Measurements from ENCODE around the gene SMC1B. TPM values are rescaled to one million over a fixed set of nuclear protein-coding genes. Genes with fewer than 3 reads are reported as not detected.
A peak's percentile ranks its signal among the peaks of the same experiment; 100 is the strongest.

Gene SMC1B
- total RNA-seq, 3 donors from 2014 or later (not counting 1 experiment from before 2014, with no cell fraction given), result 0.07 to 0.09 TPM; not detected in 1

DNA sequence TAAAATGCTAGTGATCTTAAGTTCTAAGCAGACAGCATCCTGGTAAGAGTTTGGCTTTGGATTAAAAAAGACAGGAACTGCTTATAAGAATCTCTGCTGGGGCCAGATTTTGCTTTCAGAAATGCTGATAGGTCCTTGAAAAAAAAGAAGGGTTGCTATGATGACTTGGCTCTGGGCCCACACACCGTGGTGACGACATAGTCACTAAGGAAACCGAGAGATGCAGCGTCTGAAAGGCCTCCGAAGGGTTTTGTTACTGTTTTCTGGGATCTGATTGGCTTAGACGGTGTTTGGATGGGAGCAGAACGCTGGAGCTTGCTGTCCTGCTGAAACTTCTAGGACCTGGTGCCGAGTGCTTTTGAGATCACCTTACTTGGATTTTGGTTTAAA lies 95.2 kb downstream of the SMC1B start:
- Histone ChIP-seq H3K27ac (ENCODE audit: low read length) (peak overlapping the region; percentile 99), H3K4me3 (ENCODE audit: low read length) (peak overlapping the region; percentile 24), H3K4me1 (ENCODE audit: control insufficient read depth, insufficient read depth, low read length) (peaks cover 31% of the 10 kb centered on the region), H3K9me3 (ENCODE audit: control insufficient read depth, insufficient read depth, low read length) (no peaks in the 10 kb centered on the region), H3K36me3 (ENCODE audit: control insufficient read depth, insufficient read depth, low read length) (peaks cover 6% of the 10 kb centered on the region), H3K27me3 (ENCODE audit: control insufficient read depth, insufficient read depth, low read length) (no peaks in the 10 kb centered on the region)
- no peaks in the 10 kb centered on the region for H3K9me3 Mint-ChIP-seq
- no peaks in the 10 kb centered on the region for H3K27me3 Mint-ChIP-seq (ENCODE audit: low read depth in 2 of 2)
- peak overlapping the region; percentile 98 to 100 for H3K27ac Mint-ChIP-seq
- peaks cover 24 to 28% of the 10 kb centered on the region in 2 donors for H3K4me1 Mint-ChIP-seq
- 12% methylated on average over 8 of the region's 8 CpGs for WGBS (ENCODE audit: insufficient coverage)
- peak overlapping the region; percentile 87 for H3K4me3 Mint-ChIP-seq
- DNase-seq (peak; percentile 79 to 97), ATAC-seq (peak; percentile 68 to 80 (median 73))
- intact Hi-C loops (cut with micrococcal nuclease), result loop anchor here (1.0 to 10.0 kb wide), 2 partner anchors 9 to 967 kb away; partner anchors contain the start of gene FAM118A
- no peaks in the 10 kb centered on the region for H3K36me3 Mint-ChIP-seq
- TF ChIP-seq, protein P1, sequence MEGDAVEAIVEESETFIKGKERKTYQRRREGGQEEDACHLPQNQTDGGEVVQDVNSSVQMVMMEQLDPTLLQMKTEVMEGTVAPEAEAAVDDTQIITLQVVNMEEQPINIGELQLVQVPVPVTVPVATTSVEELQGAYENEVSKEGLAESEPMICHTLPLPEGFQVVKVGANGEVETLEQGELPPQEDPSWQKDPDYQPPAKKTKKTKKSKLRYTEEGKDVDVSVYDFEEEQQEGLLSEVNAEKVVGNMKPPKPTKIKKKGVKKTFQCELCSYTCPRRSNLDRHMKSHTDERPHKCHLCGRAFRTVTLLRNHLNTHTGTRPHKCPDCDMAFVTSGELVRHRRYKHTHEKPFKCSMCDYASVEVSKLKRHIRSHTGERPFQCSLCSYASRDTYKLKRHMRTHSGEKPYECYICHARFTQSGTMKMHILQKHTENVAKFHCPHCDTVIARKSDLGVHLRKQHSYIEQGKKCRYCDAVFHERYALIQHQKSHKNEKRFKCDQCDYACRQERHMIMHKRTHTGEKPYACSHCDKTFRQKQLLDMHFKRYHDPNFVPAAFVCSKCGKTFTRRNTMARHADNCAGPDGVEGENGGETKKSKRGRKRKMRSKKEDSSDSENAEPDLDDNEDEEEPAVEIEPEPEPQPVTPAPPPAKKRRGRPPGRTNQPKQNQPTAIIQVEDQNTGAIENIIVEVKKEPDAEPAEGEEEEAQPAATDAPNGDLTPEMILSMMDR (IDR thresholded peaks at IDR 0.05), result no peak

DNA sequence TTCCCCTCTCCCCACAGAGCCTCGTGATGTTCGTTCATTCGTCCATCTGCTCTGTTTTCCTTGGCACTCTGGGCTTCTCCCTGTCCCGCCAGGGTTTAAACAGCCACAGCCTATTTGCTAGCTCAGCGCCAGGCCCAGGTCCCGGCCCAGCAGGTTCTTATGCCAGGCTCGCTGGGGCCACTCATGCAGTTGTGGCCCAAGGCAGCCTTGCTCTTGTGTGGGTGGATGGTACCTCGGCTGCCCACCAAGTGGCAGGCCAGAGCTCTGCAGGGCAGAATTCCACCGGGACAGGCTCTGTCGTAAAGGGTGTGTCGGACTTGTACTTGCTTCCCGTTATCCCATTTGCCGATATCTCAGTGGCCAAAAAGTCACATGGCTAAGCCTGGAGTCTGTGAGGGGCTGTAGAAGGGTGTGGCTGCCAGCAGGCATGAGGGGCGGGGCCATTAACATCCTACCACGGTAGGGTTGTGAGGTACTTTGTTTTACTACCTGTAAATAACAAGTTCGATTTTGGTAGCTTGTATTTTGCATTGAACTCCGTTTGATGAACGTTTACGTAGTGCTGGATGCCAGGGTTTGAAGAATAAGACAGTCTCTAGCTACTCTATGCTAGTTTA lies 95.7 kb downstream of the SMC1B start:
- H3K4me1 Mint-ChIP-seq, result peaks cover 24 to 28% of the 10 kb centered on the region in 2 donors
- H3K9me3 Mint-ChIP-seq, result no peaks in the 10 kb centered on the region
- H3K4me3 ChIP-seq (ENCODE audit: low read length), result no peak overlapping the region

DNA sequence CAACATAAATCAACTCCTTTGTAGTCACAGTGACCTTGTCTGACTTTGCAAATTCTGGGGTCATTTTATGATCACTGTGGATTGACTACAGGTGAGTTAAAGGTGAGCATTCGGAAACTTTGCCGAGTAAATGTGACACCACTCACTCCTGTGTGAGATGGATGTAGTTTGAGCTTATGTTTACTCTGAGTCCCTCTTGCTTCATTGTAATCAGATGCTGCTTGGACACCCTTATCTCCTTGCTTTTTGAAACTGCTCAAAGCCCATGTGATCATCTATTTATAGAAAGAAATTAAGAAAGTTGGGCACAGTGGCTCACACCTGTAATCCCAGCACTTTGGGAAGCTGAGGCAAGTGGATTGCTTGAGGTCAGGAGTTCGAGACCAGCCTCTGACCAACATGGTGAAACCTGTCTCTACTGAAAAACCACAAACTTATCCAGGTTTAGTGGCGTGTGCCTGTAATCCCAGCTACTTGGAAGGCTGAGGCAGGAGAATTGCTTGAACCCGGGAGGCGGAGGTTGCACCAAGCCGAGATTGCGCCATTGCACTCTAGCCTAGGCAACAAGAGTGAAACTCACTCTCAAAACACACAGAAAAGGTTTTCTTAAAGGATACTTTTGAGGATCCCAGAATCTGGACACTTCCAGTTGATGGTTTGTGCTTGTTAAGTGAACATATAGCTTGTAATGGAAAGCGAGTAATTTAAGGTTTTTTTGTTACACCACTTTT lies 96.4 kb downstream of the SMC1B start:
- peak overlapping the region; percentile 99 for H3K27ac ChIP-seq (ENCODE audit: low read length)
- Mint-ChIP-seq H3K4me1 (peaks cover 24 to 28% of the 10 kb centered on the region in 2 donors), H3K9me3 (no peaks in the 10 kb centered on the region), H3K27me3 (ENCODE audit: low read depth in 2 of 2) (no peaks in the 10 kb centered on the region), H3K4me3 (no peak overlapping the region), H3K36me3 (no peaks in the 10 kb centered on the region), H3K27ac (peak overlapping the region; percentile 98 to 100)
- H3K36me3 ChIP-seq (ENCODE audit: control insufficient read depth, insufficient read depth, low read length), result no peaks in the 10 kb centered on the region
- DNase-seq (no peak), ATAC-seq (no peak)
- no peaks in the 10 kb centered on the region for H3K27me3 ChIP-seq (ENCODE audit: control insufficient read depth, insufficient read depth, low read length)
- no peak overlapping the region for H3K4me3 ChIP-seq (ENCODE audit: low read length)
- WGBS (ENCODE audit: insufficient coverage), result 97% methylated on average over 7 of the region's 9 CpGs
- TF ChIP-seq, protein P1 (IDR thresholded peaks at IDR 0.05), result no peak
- peaks cover 31% of the 10 kb centered on the region for H3K4me1 ChIP-seq (ENCODE audit: control insufficient read depth, insufficient read depth, low read length)
- H3K9me3 ChIP-seq (ENCODE audit: control insufficient read depth, insufficient read depth, low read length), result no peaks in the 10 kb centered on the region
- intact Hi-C loops (cut with micrococcal nuclease), result loop anchor here (10.0 kb wide), 1 partner anchor 968 kb away; no protein-coding TSS in a partner anchor

More for the DNA sequence above, 95.7 kb downstream of the SMC1B start:
- Histone ChIP-seq H3K36me3 (ENCODE audit: control insufficient read depth, insufficient read depth, low read length) (peaks cover 4% of the 10 kb centered on the region), H3K4me1 (ENCODE audit: control insufficient read depth, insufficient read depth, low read length) (peaks cover 31% of the 10 kb centered on the region), H3K27ac (ENCODE audit: low read length) (peak overlapping the region; percentile 99), H3K9me3 (ENCODE audit: control insufficient read depth, insufficient read depth, low read length) (no peaks in the 10 kb centered on the region), H3K27me3 (ENCODE audit: control insufficient read depth, insufficient read depth, low read length) (no peaks in the 10 kb centered on the region)
- WGBS (ENCODE audit: insufficient coverage), result 85% methylated on average over 19 of the region's 19 CpGs
- peak overlapping the region; percentile 87 for H3K4me3 Mint-ChIP-seq
- no peaks in the 10 kb centered on the region for H3K27me3 Mint-ChIP-seq (ENCODE audit: low read depth in 2 of 2)
- ATAC-seq (no peak), DNase-seq (no peak)
- TF ChIP-seq, protein P1 (IDR thresholded peaks at IDR 0.05), result no peak
- intact Hi-C loops (cut with micrococcal nuclease), result loop anchor here (1.0 to 10.0 kb wide), 2 partner anchors 8 to 967 kb away; partner anchors contain the start of gene FAM118A
- no peaks in the 10 kb centered on the region for H3K36me3 Mint-ChIP-seq
- peak overlapping the region; percentile 98 to 100 for H3K27ac Mint-ChIP-seq
